ENCODE data around the gene SULF2. TPM values are rescaled to one million over a fixed set of nuclear protein-coding genes. Genes with fewer than 3 reads are reported as not detected.

The SULF2 gene
- total and polyA plus RNA-seq, 2 of the 13 experiments (the other 11 are each of a cell fraction or from before 2014, with no cell fraction given): 7.2 to 50.9 TPM

DNA sequence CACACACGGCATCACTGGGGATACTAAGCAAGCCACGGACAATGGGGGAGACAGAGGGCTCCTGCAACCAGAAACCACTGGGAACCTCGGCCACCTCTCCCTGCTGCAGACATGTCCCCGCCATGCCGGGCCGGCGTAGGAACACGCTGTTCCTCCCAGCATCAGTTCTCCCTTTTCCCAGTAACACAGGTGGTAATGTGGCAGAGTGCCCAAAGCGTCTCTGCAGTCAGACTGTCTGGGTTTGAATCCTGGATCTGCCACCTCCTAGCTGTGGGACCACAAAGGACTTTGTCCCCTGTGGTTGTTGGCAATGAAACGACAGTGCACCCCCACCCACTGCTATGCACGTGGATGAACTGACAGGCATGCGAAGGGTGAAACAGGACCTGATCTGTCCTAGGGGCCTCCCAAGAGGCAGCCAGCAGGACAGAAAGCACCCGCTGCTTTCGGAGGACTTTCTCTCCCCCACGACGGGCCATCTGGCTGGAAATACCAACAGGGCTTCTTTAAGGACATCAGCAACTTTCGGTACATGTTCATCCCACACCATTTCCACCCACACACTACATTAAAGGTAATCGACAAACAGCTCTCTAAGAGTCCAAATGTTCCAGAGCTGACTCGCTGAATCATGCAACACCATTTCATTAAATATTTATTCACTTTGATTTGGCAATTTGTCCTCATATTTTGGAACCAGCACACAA, 74.1 kb downstream of the SULF2 start (continued):
- no peak for TF ChIP-seq MZF1 (CRISPR knock-in tag; IDR thresholded peaks at IDR 0.05; ENCODE audit: borderline replicate concordance)
- no peak for TF ChIP-seq SRSF4 (IDR thresholded peaks at IDR 0.05; ENCODE audit: low read depth, low read length, poor library complexity, severe bottlenecking)
- peak; percentile 31; the same call in 1 of the 2 replicates for TF ChIP-seq CREM (IDR thresholded peaks at IDR 0.05)
- no peak for TF ChIP-seq CREM (CRISPR knock-in tag; IDR thresholded peaks at IDR 0.05)
- TF ChIP-seq, protein P1, sequence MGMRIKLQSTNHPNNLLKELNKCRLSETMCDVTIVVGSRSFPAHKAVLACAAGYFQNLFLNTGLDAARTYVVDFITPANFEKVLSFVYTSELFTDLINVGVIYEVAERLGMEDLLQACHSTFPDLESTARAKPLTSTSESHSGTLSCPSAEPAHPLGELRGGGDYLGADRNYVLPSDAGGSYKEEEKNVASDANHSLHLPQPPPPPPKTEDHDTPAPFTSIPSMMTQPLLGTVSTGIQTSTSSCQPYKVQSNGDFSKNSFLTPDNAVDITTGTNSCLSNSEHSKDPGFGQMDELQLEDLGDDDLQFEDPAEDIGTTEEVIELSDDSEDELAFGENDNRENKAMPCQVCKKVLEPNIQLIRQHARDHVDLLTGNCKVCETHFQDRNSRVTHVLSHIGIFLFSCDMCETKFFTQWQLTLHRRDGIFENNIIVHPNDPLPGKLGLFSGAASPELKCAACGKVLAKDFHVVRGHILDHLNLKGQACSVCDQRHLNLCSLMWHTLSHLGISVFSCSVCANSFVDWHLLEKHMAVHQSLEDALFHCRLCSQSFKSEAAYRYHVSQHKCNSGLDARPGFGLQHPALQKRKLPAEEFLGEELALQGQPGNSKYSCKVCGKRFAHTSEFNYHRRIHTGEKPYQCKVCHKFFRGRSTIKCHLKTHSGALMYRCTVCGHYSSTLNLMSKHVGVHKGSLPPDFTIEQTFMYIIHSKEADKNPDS (CRISPR knock-in tag; IDR thresholded peaks at IDR 0.05): no peak
- TF ChIP-seq HES4 (CRISPR knock-in tag; IDR thresholded peaks at IDR 0.05; ENCODE audit: borderline replicate concordance): no peak
- peak in 1 of 2 experiments; percentile 52; a peak in 1 of 4 replicates for TF ChIP-seq KLF16 (CRISPR knock-in tag; IDR thresholded peaks at IDR 0.05)
- TF ChIP-seq ARNTL (CRISPR knock-in tag; IDR thresholded peaks at IDR 0.05): peak; percentile 98
- TF ChIP-seq ZBTB21 (CRISPR knock-in tag; IDR thresholded peaks at IDR 0.05): no peak
- TF ChIP-seq MTF2 (CRISPR knock-in tag; IDR thresholded peaks at IDR 0.05; ENCODE audit: borderline replicate concordance): no peak
- TF ChIP-seq, protein P2, sequence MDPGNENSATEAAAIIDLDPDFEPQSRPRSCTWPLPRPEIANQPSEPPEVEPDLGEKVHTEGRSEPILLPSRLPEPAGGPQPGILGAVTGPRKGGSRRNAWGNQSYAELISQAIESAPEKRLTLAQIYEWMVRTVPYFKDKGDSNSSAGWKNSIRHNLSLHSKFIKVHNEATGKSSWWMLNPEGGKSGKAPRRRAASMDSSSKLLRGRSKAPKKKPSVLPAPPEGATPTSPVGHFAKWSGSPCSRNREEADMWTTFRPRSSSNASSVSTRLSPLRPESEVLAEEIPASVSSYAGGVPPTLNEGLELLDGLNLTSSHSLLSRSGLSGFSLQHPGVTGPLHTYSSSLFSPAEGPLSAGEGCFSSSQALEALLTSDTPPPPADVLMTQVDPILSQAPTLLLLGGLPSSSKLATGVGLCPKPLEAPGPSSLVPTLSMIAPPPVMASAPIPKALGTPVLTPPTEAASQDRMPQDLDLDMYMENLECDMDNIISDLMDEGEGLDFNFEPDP (CRISPR knock-in tag; conservative IDR thresholded peaks at IDR 0.05): no peak
- no peak for TF ChIP-seq PHF20 (CRISPR knock-in tag; IDR thresholded peaks at IDR 0.05)
- TF ChIP-seq, protein P3, sequence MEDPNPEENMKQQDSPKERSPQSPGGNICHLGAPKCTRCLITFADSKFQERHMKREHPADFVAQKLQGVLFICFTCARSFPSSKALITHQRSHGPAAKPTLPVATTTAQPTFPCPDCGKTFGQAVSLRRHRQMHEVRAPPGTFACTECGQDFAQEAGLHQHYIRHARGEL (CRISPR knock-in tag; IDR thresholded peaks at IDR 0.05): no peak
- peak; percentile 43; the same call in 1 of the 2 replicates for TF ChIP-seq TOE1 (CRISPR knock-in tag; IDR thresholded peaks at IDR 0.05)
- TF ChIP-seq NFYC (CRISPR knock-in tag; IDR thresholded peaks at IDR 0.05): 0 out of 2 replicates have a peak, but pooled peaks have one; percentile 11
- no peak for TF ChIP-seq ZNF329 (CRISPR knock-in tag; IDR thresholded peaks at IDR 0.05; ENCODE audit: low read depth)
- TF ChIP-seq, protein P4, sequence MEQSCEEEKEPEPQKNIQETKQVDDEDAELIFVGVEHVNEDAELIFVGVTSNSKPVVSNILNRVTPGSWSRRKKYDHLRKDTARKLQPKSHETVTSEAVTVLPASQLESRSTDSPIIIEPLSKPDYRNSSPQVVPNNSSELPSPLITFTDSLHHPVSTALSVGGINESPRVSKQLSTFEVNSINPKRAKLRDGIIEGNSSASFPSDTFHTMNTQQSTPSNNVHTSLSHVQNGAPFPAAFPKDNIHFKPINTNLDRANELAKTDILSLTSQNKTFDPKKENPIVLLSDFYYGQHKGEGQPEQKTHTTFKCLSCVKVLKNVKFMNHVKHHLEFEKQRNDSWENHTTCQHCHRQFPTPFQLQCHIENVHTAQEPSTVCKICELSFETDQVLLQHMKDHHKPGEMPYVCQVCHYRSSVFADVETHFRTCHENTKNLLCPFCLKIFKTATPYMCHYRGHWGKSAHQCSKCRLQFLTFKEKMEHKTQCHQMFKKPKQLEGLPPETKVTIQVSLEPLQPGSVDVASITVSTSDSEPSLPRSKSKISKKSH (CRISPR knock-in tag; IDR thresholded peaks at IDR 0.05; ENCODE audit: borderline replicate concordance): peak; percentile 87
- TF ChIP-seq, protein P5, sequence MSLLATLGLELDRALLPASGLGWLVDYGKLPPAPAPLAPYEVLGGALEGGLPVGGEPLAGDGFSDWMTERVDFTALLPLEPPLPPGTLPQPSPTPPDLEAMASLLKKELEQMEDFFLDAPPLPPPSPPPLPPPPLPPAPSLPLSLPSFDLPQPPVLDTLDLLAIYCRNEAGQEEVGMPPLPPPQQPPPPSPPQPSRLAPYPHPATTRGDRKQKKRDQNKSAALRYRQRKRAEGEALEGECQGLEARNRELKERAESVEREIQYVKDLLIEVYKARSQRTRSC (CRISPR knock-in tag; IDR thresholded peaks at IDR 0.05; ENCODE audit: low read depth): no peak

Data from HepG2 (cell line).